Hypothalamus (tissue), 51 donors: ENCODE results near the gene DRAP1.
A peak's percentile ranks its signal among the peaks of the same experiment; 100 is the strongest.
"Not testable (repeated sequence)": the region's sequence is repeated elsewhere in the genome, so short reads cannot be mapped to it uniquely, and the experiment has no call there.

Experiments
- DNase-seq, 51 donors: peaks; one replicate each; lab custom pipeline; 2025; lab: John Stamatoyannopoulos, UW

Gene DRAP1

GRCh38 chr11:65922565-65922964, 3.3 kb downstream of the DRAP1 start:
- DNase-seq = no peak

- DNase-seq = no peak
Measured at GRCh38 chr11:65925397-65925796, 6.2 kb downstream of the DRAP1 start.

GRCh38 chr11:65927904-65928397, 8.7 kb downstream of the DRAP1 start:
- peak in 3 of 51 donors; percentile 7 to 31 (median 14) for DNase-seq

- DNase-seq = no peak
Measured at GRCh38 chr11:65928667-65929066, 9.4 kb downstream of the DRAP1 start.

- no peak for DNase-seq
Measured at GRCh38 chr11:65931773-65932557, 12.7 kb downstream of the DRAP1 start.

- DNase-seq = no peak
Measured at GRCh38 chr11:65932558-65932919, 13.3 kb downstream of the DRAP1 start.

- no peak for DNase-seq
Measured at GRCh38 chr11:65934014-65934413, 14.8 kb downstream of the DRAP1 start.

GRCh38 chr11:65937766-65938165, 18.5 kb downstream of the DRAP1 start:
- DNase-seq = no peak

GRCh38 chr11:65941720-65942310, 22.6 kb downstream of the DRAP1 start:
- DNase-seq = no peak

GRCh38 chr11:65942531-65942930, 23.3 kb downstream of the DRAP1 start:
- DNase-seq = no peak

GRCh38 chr11:65944191-65944590, 25.0 kb downstream of the DRAP1 start:
- no peak for DNase-seq

GRCh38 chr11:65944767-65945166, 25.5 kb downstream of the DRAP1 start:
- DNase-seq = no peak

GRCh38 chr11:65945430-65945911, 26.2 kb downstream of the DRAP1 start, which contains the start of gene TSGA10IP:
TSS of gene TSGA10IP (plus strand) at chr11:65945480. CDS start at chr11:65945676, 196 bp downstream.
- peak in 1 of 51 donors; percentile 10 for DNase-seq

GRCh38 chr11:65945941-65946558, 26.8 kb downstream of the DRAP1 start:
- DNase-seq = no peak

- DNase-seq = no peak
Measured at GRCh38 chr11:65946655-65947054, 27.4 kb downstream of the DRAP1 start.

- no peak for DNase-seq
Measured at GRCh38 chr11:65947133-65947532, 27.9 kb downstream of the DRAP1 start.

- no peak for DNase-seq
Measured at GRCh38 chr11:65947603-65948125, 28.4 kb downstream of the DRAP1 start.

- not testable (repeated sequence) for DNase-seq
Measured at GRCh38 chr11:65950711-65951110, 31.5 kb downstream of the DRAP1 start.

- not testable (repeated sequence) for DNase-seq
Measured at GRCh38 chr11:65951641-65952040, 32.4 kb downstream of the DRAP1 start.

GRCh38 chr11:65952052-65952521, 32.9 kb downstream of the DRAP1 start:
- DNase-seq = no peak

GRCh38 chr11:65953471-65953870, 34.2 kb downstream of the DRAP1 start:
- no peak for DNase-seq
